A549 (cell line): ENCODE results near the gene PCDHA5.
"Not testable (repeated sequence)": the region's sequence is repeated elsewhere in the genome, so short reads cannot be mapped to it uniquely, and the experiment has no call there.

Experiments
- MAFK ChIP-seq: fragments of 450-650 bp; IDR thresholded peaks from 2 replicates; pipeline ENCODE4 v1.6.1; 2014; ENCODE audit not compliant: partially characterized antibody
- RCOR1 ChIP-seq: fragments of 150-350 bp; IDR thresholded peaks from 2 replicates; pipeline ENCODE4 v1.6.1; 2014; ENCODE audit warnings: antibody characterized with exemption, low read length, low read depth
- TF ChIP-seq, protein P1 (sequence below): fragments of >200 bp; sonication (Bioruptor Twin); formaldehyde crosslinking; IDR thresholded peaks from 3 replicates; pipeline ENCODE4 v1.5.1; 2016
- TF ChIP-seq, protein P2 (sequence below): fragments of 150-350 bp; IDR thresholded peaks from 2 replicates; pipeline ENCODE4 v1.6.1; 2014; ENCODE audit warnings: low read depth, mild to moderate bottlenecking, low read length
- TF ChIP-seq, protein P3 (sequence below): IDR thresholded peaks from 2 replicates; pipeline ENCODE4 v1.6.1; 2012

DNA sequence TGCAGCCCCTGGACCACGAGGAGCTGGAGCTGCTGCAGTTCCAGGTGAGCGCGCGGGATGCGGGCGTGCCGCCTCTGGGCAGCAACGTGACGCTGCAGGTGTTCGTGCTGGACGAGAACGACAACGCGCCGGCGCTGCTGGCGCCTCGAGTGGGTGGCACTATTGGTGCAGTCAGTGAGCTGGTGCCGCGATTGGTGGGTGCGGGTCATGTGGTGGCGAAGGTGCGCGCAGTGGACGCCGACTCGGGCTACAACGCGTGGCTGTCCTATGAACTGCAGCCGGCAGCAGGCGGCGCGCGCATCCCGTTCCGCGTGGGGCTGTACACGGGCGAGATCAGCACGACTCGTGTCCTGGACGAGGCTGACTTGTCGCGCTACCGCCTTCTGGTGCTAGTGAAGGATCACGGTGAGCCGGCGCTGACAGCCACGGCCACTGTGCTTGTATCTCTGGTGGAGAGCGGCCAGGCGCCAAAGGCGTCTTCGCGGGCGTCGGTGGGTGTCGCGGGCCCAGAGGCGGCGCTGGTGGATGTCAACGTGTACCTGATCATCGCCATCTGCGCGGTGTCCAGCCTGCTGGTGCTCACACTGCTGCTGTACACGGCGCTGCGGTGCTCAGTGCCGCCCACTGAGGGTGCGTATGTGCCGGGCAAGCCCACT, 33.4 kb upstream of the PCDHA5 start:
- not testable (repeated sequence) for TF ChIP-seq RCOR1, MAFK
- TF ChIP-seq, protein P1, sequence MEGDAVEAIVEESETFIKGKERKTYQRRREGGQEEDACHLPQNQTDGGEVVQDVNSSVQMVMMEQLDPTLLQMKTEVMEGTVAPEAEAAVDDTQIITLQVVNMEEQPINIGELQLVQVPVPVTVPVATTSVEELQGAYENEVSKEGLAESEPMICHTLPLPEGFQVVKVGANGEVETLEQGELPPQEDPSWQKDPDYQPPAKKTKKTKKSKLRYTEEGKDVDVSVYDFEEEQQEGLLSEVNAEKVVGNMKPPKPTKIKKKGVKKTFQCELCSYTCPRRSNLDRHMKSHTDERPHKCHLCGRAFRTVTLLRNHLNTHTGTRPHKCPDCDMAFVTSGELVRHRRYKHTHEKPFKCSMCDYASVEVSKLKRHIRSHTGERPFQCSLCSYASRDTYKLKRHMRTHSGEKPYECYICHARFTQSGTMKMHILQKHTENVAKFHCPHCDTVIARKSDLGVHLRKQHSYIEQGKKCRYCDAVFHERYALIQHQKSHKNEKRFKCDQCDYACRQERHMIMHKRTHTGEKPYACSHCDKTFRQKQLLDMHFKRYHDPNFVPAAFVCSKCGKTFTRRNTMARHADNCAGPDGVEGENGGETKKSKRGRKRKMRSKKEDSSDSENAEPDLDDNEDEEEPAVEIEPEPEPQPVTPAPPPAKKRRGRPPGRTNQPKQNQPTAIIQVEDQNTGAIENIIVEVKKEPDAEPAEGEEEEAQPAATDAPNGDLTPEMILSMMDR = not testable (repeated sequence)
- TF ChIP-seq, protein P2, sequence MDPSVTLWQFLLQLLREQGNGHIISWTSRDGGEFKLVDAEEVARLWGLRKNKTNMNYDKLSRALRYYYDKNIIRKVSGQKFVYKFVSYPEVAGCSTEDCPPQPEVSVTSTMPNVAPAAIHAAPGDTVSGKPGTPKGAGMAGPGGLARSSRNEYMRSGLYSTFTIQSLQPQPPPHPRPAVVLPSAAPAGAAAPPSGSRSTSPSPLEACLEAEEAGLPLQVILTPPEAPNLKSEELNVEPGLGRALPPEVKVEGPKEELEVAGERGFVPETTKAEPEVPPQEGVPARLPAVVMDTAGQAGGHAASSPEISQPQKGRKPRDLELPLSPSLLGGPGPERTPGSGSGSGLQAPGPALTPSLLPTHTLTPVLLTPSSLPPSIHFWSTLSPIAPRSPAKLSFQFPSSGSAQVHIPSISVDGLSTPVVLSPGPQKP = not testable (repeated sequence)
- TF ChIP-seq, protein P3, sequence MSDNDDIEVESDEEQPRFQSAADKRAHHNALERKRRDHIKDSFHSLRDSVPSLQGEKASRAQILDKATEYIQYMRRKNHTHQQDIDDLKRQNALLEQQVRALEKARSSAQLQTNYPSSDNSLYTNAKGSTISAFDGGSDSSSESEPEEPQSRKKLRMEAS = not testable (repeated sequence)
